ENCODE results near the gene GTF3C1. TPM values are rescaled to one million over a fixed set of nuclear protein-coding genes. Genes with fewer than 3 reads are reported as not detected.
"Not testable (repeated sequence)": the region's sequence is repeated elsewhere in the genome, so short reads cannot be mapped to it uniquely, and the experiment has no call there.

GTF3C1 gene
- polyA plus RNA-seq, 6 donors from 2014 or later = 5.4 to 21.2 (median 16.2) TPM

DNA sequence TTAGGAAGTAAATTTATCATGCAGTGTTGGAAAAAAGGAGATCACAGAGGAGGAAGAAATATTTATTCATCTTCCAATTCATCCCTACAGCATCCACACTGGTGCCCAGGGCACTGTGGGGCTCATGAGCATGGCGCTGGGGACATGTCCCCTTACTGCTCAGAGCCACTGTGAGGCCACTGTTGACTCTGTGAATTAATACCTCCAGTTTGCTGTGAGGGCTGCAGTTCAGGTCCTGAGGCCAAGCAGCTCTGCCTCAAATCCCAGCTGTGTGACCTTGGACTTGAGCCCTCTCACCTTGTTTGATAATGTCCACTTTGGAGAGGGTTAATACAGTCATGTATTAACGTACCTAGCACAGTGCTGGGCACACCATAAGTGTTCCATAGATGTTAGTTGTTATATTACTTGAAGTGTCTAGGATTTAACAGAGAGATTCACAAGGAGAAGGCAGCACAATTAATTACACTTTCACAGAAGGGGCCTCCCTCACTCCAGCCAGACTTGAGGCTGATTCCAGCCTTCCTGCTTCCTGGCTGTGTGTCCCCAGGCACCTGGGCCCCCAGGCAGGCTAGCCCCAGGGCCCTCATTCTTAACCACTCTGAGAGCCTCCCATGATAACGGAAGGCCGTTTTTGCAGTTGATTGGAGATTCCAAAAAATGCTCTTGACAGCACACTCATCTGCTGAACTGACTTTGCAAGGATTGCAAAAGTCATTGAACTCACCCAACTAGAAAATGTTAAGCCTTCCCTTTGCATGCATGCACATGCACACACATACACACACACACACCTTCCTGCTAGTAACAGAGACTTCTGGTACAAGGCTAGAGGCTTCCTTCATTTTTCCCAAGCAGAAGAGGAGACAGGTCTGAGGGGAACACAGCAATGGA is 29.6 kb upstream of the GTF3C1 start:
- DNase-seq = no peak
- ATAC-seq (ENCODE audit: low read depth in 2 of 2) = no peak
- no peak overlapping the region for H3K27ac Mint-ChIP-seq
- no peak overlapping the region for H3K4me3 Mint-ChIP-seq
- H3K4me1 Mint-ChIP-seq = no peaks in the 10 kb centered on the region
- H3K27me3 Mint-ChIP-seq = no peaks in the 10 kb centered on the region
- peaks cover 16 to 35% of the 10 kb centered on the region in 2 donors for H3K36me3 Mint-ChIP-seq
- H3K9me3 Mint-ChIP-seq = peaks cover 0 to 1% (median 0%) of the 10 kb centered on the region in 7 donors

DNA sequence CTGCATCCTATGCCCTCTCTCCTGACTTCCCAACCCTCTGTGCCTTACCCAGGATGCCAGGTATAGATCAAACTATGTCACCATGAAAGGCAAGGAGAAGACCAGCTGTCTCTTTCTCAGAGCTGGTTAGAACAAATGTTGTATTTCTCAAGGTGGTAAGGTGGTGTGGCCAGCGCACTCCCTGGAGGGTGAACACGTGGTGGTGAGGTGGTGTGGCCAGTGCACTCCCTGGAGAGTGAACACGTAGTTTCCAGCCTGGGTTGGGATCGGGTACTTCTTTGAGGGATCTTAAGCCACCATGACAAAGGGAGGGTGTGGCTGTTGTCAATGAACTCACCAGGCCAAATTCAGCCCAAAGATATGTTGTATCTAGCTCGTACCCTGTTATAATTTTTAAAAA is 27.0 kb upstream of the GTF3C1 start:
- H3K27ac Mint-ChIP-seq = no peak overlapping the region
- H3K36me3 Mint-ChIP-seq = peaks cover under 1 to 9% of the 10 kb centered on the region in 2 donors
- H3K4me1 Mint-ChIP-seq = no peaks in the 10 kb centered on the region
- H3K4me3 Mint-ChIP-seq = no peak overlapping the region
- ATAC-seq (ENCODE audit: low read depth in 2 of 2) (no peak), DNase-seq (no peak)
- no peaks in the 10 kb centered on the region for H3K27me3 Mint-ChIP-seq
- no peaks in the 10 kb centered on the region for H3K9me3 Mint-ChIP-seq

DNA sequence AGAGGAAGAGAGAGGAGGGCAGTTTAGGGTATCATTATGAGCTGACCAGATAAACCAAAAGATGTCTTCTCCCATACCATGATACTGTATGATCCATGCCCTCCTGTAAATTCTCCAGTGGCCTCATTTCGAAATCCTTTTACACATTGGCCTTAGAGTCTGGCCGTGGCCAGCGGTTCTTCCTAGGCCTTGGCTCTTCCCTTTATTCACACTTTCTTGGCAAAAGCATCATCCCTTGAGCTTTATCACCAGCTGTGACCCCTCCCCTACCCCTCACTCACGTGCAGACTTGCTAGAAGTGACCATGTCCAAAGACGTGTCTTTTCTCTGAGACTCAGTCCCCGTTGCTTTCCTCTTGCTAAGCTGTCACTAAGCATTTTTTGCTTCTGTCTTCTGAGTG is 23.0 kb upstream of the GTF3C1 start:
- H3K4me1 Mint-ChIP-seq = no peaks in the 10 kb centered on the region
- H3K4me3 Mint-ChIP-seq = no peak overlapping the region
- peak overlapping the region in 1 of 6 donors; percentile 46 for H3K27ac Mint-ChIP-seq
- H3K36me3 Mint-ChIP-seq = no peaks in the 10 kb centered on the region
- no peaks in the 10 kb centered on the region for H3K9me3 Mint-ChIP-seq
- DNase-seq (no peak), ATAC-seq (ENCODE audit: low read depth in 2 of 2) (no peak)
- H3K27me3 Mint-ChIP-seq = no peaks in the 10 kb centered on the region

DNA sequence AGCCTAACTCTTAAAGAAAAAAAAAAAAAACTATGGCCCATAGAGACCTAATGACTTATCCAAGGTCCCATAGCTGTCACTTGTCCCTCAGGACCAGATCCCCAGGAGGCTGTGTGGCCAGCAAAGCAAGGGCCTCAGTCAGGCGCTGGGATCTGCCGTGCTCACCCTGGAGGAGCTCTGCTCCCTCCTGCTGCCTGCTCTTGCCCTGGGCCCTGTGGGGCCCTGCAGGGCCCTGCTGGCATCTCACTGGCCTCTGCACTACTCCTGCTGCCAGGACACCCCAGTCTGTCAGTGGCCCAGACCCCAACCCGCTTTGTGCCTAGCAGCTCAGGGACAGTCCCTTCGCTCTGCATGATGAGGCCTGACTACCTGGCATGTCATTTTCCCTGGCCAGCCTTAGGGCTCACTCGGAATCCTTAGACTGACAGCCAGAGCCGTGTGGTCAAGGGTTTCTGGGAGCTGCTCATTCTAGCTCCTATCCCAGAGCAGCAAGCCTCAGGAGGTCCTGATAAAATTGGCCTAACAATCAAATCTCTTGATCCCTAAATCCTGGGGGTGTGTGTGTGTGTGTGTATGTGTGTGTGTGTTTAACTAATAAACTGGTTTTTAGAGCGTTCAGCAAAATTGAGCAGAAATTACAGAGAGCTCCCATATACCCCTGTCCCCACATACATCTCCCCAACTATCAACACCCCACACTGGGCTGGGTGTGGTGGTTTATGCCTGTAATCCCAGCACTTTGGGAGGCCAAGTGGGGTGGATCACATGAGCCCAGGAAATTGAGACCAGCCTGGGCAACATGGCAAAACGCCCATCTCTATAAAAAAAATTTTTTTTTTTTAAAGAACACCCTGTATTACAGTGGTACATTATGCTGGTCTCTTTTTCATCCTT is 22.0 kb upstream of the GTF3C1 start:
- ATAC-seq (ENCODE audit: low read depth in 2 of 2) (no peak), DNase-seq (no peak)
- Mint-ChIP-seq H3K9me3 (no peaks in the 10 kb centered on the region), H3K27me3 (no peaks in the 10 kb centered on the region), H3K4me1 (peaks cover 4 to 5% (median 4%) of the 10 kb centered on the region in 3 donors), H3K4me3 (no peak overlapping the region), H3K36me3 (no peaks in the 10 kb centered on the region), H3K27ac (no peak overlapping the region)

DNA sequence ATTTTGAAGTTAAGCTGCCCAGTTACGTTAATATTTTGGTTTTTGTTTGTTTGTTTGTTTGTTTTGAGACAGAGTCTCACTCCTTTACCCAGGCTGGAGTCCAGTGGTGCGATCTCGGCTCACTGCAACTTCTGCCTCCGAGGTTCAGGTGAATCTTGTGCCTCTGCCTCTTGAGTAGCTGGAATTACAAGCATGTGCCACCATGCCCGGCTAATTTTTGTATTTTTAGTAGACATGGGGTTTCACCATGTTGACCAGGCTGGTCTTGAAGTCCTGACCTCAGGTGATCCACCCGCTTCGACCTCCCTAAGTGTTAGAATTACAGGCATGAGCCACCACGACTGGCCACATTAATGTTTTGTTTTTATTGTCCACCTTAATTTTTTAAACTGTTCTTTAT is 21.3 kb upstream of the GTF3C1 start:
- ATAC-seq (ENCODE audit: low read depth in 2 of 2); H3K36me3 Mint-ChIP-seq; H3K27ac Mint-ChIP-seq; DNase-seq; H3K27me3 Mint-ChIP-seq; H3K9me3 Mint-ChIP-seq; H3K4me3 Mint-ChIP-seq: not testable (repeated sequence)
- H3K4me1 Mint-ChIP-seq = peaks cover 9 to 12% (median 11%) of the 10 kb centered on the region in 3 donors

DNA sequence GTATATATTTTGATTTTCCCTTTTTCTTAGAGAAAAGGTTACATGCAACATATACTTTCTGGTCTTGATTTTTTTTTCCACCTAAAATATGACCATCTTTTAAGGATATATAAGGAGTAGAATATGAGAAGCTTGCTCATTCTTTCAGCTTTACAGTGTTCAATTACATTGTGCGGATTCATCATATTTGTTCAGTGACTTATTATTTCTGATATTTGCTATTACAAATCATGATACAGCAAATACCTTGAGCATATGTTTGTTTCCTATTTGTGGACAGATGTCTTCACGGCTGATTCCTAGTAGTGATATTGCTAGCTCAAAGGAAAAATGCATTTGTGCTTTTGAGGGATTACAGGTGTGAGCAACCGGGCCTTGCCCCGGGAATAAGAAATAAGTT is 18.4 kb upstream of the GTF3C1 start:
- DNase-seq (no peak), ATAC-seq (ENCODE audit: low read depth in 2 of 2) (no peak)
- H3K27me3 Mint-ChIP-seq = no peaks in the 10 kb centered on the region
- no peak overlapping the region for H3K4me3 Mint-ChIP-seq
- peaks cover 9 to 18% (median 18%) of the 10 kb centered on the region in 3 donors for H3K4me1 Mint-ChIP-seq
- peak overlapping the region in 1 of 6 donors; percentile 41 for H3K27ac Mint-ChIP-seq
- H3K9me3 Mint-ChIP-seq = no peaks in the 10 kb centered on the region
- no peaks in the 10 kb centered on the region for H3K36me3 Mint-ChIP-seq

DNA sequence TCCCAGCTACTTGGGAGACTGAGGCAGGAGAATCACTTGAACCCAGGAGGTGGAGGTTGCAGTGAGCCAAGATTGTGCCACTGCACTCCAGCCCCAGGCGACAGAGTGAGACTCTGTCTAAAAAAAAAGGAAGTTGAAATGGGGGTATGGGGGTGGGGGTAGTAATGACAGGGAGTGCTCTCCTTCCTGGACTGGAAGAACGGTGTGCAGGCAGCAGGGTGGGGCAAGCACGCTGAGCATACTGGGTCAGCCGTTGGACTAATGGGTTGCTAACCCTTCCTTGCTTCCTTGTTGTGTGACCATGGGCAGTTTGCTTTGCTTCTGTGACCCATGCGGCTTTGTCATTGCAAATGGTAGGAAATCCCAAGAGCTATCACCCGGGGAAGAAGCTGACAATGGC is 16.7 kb upstream of the GTF3C1 start:
- no peaks in the 10 kb centered on the region for H3K27me3 Mint-ChIP-seq
- no peaks in the 10 kb centered on the region for H3K9me3 Mint-ChIP-seq
- H3K4me1 Mint-ChIP-seq = peaks cover 14 to 18% (median 18%) of the 10 kb centered on the region in 3 donors
- peak overlapping the region in 4 of 8 donors; percentile 23 to 72 (median 31) for H3K4me3 Mint-ChIP-seq
- no peaks in the 10 kb centered on the region for H3K36me3 Mint-ChIP-seq
- no peak overlapping the region for H3K27ac Mint-ChIP-seq
- ATAC-seq (ENCODE audit: low read depth in 2 of 2) (peak; percentile 59 to 78), DNase-seq (no peak)

DNA sequence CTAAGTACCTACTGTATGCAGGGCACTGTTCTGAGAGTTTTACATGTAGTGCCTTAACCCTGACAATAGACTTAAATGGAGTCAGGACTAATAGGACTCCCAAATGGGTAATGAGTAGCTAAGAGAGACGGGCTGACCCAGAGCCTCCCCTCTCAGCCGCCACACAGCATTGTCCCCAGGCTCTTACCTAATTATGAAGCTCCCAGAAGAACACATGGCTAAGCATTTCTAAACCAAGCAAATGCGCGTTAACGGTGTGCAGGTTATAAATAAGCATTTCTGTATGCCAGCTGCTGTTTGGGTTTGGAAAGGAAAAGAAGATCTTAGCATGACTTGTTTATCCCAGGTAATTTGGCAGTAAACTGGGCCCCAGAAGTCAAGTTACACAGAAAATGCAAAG is 14.5 kb upstream of the GTF3C1 start:
- Mint-ChIP-seq H3K27me3 (no peaks in the 10 kb centered on the region), H3K4me3 (no peak overlapping the region), H3K4me1 (peaks cover 18 to 22% (median 21%) of the 10 kb centered on the region in 3 donors), H3K36me3 (no peaks in the 10 kb centered on the region), H3K27ac (peak overlapping the region in 1 of 6 donors; percentile 14), H3K9me3 (no peaks in the 10 kb centered on the region)
- DNase-seq = no peak
- ATAC-seq (ENCODE audit: low read depth in 2 of 2) = no peak

DNA sequence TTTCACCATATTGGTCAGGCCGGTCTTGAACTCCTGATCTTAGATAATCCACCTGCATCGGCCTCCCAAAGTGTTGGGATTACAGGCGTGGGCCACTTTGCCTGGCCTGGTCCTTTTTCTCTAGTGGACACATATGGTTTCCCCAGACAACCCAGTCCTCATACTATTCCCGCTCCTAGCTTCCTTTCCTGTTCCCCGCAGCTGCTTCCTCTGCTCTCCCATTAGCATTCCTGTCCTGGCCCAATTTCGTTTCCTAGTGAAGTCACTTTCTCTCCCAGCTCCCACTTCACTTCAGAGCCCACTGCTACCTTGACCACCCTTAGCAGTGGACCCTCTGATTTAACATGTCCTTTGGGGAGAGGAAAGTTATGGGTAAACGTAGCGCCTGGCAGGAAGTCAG is 11.5 kb upstream of the GTF3C1 start:
- no peaks in the 10 kb centered on the region for H3K9me3 Mint-ChIP-seq
- H3K27me3 Mint-ChIP-seq = no peaks in the 10 kb centered on the region
- H3K4me1 Mint-ChIP-seq = peaks cover 9 to 13% (median 12%) of the 10 kb centered on the region in 3 donors
- ATAC-seq (ENCODE audit: low read depth in 2 of 2) (no peak), DNase-seq (no peak)
- peak overlapping the region in 1 of 8 donors; percentile 51 for H3K4me3 Mint-ChIP-seq
- peak overlapping the region in 1 of 6 donors; percentile 26 for H3K27ac Mint-ChIP-seq
- peaks cover 0 to 5% of the 10 kb centered on the region in 2 donors for H3K36me3 Mint-ChIP-seq

DNA sequence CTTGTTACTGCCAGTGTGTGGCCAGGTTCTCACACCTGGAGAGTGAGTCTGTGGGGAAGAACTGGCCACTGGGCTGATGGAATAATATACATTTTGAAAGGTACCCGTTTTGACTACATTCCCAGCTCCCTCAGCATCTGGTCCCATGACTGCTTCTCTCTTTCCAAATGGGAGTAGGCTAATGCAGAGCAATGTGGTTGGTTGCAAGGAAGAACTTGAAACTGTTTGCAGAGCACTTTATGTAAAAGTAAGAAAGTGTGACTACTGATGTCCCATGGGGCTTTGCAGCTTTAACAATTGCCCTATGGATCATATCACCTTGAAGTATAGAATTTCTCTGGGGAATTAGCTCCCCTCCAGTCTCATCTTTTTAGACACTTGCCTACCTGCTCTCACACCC is 9.2 kb upstream of the GTF3C1 start:
- peaks cover 0 to 5% of the 10 kb centered on the region in 2 donors for H3K36me3 Mint-ChIP-seq
- H3K4me1 Mint-ChIP-seq = peaks cover 0 to 12% (median 9%) of the 10 kb centered on the region in 3 donors
- H3K4me3 Mint-ChIP-seq = no peak overlapping the region
- H3K27ac Mint-ChIP-seq = peak overlapping the region in 1 of 6 donors; percentile 12
- H3K9me3 Mint-ChIP-seq = no peaks in the 10 kb centered on the region
- no peak for ATAC-seq (ENCODE audit: low read depth in 2 of 2)
- no peak for DNase-seq
- no peaks in the 10 kb centered on the region for H3K27me3 Mint-ChIP-seq

DNA sequence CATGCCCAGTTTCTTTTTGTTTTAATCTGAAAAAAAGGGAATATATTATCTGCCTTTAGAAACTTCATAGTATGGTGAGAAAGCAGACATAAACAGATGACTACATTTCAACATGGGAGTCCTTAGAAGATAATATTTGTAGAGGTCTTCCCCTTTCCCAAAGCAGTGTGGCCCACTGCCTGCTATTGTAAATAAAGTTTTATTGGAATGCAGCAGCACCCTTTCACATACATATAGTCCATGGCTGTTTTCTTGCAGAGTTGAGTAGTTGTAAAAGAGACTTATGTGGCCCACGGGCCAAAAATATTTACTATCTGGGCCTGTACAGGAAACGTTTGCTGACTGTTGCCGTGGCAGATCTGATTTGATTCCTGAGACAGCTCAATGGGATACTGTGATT is 8.7 kb upstream of the GTF3C1 start:
- Mint-ChIP-seq H3K4me3 (no peak overlapping the region), H3K27ac (no peak overlapping the region), H3K4me1 (peaks cover 0 to 12% (median 9%) of the 10 kb centered on the region in 3 donors), H3K27me3 (no peaks in the 10 kb centered on the region), H3K36me3 (peaks cover 0 to 5% of the 10 kb centered on the region in 2 donors), H3K9me3 (no peaks in the 10 kb centered on the region)
- DNase-seq (no peak), ATAC-seq (ENCODE audit: low read depth in 2 of 2) (no peak)

DNA sequence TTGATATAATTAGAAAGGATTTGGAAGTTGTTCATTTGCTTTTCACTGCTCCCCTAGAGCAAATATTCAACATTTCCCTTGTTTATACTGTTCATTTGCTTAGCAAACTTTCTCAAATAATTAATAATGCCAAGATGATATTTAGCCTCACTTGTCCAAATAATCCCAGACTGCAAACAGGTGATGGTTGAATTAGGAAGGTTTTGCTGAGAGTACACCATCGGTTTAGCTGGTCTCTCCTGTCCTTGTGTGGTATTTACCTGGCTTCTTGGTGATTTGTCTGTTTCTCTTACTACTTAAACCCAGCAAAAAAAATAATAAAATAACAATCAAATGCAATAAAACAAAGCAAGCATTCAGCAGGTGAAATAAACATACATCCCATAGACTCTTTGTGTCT is 6.8 kb upstream of the GTF3C1 start:
- Mint-ChIP-seq H3K27me3 (no peaks in the 10 kb centered on the region), H3K27ac (peak overlapping the region in 1 of 6 donors; percentile 19), H3K36me3 (peaks cover 0 to 5% of the 10 kb centered on the region in 2 donors), H3K4me3 (no peak overlapping the region), H3K9me3 (no peaks in the 10 kb centered on the region), H3K4me1 (peaks cover 0 to 8% (median 4%) of the 10 kb centered on the region in 3 donors)
- ATAC-seq (ENCODE audit: low read depth in 2 of 2) (no peak), DNase-seq (no peak)

DNA sequence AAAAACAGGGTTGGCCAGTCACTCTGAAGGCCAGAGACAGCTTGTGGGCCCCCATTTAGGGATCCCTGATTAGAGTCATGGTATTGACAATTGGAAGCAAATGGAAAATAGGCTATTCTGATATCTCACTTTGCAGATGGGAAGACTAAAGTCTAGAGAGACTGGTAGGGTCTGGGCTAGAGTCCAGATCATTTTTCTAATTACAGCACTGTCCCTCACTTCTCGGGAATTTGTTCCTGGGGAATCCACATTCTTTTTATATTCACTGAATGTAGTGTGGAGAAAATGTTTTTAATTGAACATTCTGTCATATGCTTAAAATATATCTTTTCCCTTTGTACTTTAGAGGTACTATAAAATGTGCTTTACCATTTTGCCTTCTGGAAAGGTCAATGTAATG is 1.3 kb upstream of the GTF3C1 start:
- no peaks in the 10 kb centered on the region for H3K27me3 Mint-ChIP-seq
- H3K9me3 Mint-ChIP-seq = no peaks in the 10 kb centered on the region
- peaks cover 25 to 40% (median 32%) of the 10 kb centered on the region in 3 donors for H3K4me1 Mint-ChIP-seq
- no peaks in the 10 kb centered on the region for H3K36me3 Mint-ChIP-seq
- ATAC-seq (ENCODE audit: low read depth in 2 of 2) = no peak
- DNase-seq = no peak
- H3K27ac Mint-ChIP-seq = peak overlapping the region; percentile 5 to 100 (median 100)
- H3K4me3 Mint-ChIP-seq = peak overlapping the region in 6 of 8 donors; percentile 42 to 100 (median 98)
